Occipital lobe (tissue), 2 donors: ENCODE measurements around the gene PLOD1. TPM values are rescaled to one million over a fixed set of nuclear protein-coding genes. Genes with fewer than 3 reads are reported as not detected.
"Not testable (repeated sequence)": the region's sequence is repeated elsewhere in the genome, so short reads cannot be mapped to it uniquely, and the experiment has no call there.

Experiments
- DNase-seq: peaks from one replicate; lab custom pipeline; 2025; lab: John Stamatoyannopoulos, UW
- total RNA-seq: library from RNA; depleted of rRNA; stranded (reverse); fragments of >200 nt; gene quantifications from one replicate; pipeline ENCODE4 v1.2.3, GENCODE V29; 2014

Gene PLOD1
- total RNA-seq, 1 donor from 2014 or later, result 23.9 TPM

DNA sequence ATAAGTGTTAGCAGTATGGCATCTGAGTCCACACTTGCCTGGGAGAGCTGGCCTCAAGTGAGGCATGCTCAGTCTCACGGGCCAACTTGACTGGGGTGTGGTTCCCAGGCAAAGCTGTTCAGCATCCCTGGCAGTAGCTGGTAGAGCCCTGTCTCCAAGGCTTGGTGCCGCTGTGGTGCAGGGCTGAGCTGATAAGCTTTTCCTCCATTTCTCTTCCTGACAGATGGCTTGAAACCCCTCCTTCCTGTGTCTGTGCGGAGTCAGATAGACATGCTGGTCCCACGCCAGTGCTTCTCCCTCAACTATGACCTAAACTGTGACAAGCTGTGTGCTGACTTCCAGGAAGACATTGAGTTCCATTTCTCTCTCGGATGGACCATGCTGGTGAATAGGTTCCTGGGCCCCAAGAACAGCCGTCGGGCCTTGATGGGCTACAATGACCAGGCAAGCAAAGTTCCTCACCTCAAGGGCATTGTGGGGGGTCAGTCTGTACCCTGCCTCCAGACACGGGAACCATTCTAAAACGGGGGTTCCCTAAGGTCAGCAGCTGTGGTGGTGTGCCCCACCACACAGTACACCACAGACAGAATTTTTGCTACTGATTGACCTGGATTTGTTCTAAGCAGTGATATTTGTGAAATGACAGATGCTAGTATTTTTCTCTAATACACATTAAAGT lies 71.1 kb downstream of the PLOD1 start:
- DNase-seq, result no peak

DNA sequence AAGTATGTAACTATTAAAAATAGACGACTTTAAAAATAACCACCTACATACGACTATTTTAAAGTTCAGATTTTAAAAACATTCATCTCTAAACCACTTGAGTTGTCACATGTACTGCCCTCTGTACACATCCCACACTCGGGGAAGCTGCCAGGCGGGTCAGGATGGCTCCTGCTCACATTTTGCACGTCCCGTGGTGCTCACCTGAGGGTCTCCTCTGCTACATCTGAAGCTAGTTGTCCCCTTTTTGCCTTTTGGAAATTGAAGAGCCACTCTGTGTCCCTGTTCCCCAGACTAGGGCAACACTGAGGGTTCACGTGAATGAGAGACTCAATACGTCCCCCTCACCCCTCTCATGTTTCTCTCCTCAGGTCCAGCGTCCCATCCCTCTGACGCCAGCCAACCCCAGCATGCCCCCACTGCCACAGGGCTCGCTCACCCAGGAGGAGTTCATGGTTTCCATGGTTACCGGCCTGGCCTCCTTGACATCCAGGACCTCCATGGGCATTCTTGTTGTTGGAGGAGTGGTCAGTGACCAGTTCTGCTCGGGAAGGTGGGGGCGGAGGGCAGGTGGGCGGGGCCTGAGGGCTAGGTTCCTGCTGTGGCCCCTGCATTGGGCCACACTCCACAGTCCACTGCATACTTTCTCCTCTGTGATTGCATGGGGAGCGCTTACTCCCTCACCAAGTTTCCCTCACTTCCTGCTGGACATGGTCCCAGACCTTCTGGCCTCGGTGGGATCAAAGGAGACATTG lies 71.8 kb downstream of the PLOD1 start:
- DNase-seq, result no peak

DNA sequence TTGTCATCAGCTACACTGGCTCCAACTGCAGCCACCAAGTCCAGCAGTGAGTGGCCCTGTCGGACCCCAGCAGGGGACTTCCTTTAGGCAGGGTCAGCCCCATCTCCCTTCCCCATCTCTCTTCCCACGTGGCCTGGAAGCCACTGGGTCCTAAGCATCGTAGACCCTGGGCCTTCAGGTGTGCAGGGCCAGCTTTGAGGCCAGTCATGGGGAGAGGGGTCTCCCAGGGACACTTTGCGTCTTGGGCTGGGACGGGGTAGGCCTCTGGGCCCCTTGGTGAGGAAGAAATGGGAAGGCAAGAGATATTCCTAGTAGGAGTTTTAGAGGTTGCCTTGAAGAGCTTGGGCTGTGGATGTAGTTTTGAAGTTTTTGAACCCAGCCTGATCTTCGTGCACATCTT lies 72.7 kb downstream of the PLOD1 start:
- no peak for DNase-seq

DNA sequence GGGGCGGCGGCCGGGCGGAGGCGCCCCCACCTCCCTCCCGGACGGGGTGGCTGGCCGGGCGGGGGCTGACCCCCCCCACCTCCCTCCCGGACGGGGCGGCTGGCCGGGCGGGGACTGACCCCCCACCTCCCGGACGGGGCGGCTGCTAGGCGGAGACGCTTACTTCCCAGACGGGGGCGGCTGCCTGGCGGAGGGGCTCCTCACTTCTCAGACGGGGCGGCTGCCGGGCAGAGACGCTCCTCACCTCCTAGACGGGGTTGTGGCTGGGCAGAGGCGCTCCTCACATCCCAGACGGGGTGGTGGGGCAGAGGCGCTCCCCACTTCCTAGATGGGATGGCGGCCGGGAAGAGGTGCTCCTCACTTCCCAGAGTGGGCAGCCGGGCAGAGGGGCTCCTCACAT lies 73.8 kb downstream of the PLOD1 start:
- DNase-seq, result not testable (repeated sequence)

DNA sequence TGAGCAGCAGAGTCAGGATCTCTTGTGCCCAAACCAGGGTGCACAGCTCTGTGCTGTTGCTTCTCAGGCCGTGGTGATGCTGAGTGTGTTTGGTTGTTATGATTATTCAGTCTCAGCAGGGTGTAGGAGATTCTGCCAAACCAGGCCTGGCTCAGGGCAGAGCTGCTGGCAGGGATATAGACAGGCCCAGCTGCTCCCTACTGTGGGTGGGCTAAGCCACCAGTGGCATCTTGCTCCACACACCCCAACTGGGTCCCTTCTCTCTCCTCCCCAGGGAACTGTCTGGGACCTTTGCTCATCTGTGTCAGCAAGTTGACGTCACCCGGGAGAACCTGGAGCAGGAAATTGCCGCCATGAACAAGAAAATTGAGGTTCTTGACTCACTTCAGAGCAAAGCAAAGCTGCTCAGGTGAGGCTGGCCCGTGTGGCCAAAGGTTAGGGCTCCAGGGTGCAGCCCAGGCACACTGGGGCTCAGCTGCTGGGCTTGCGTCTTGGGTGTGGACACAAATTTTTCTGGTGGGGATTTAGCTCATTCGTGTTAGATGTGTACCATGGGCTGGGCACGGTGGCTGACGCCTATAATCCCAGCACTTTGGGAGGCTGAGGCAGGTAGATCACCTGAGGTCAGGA lies 74.9 kb downstream of the PLOD1 start:
- no peak for DNase-seq

DNA sequence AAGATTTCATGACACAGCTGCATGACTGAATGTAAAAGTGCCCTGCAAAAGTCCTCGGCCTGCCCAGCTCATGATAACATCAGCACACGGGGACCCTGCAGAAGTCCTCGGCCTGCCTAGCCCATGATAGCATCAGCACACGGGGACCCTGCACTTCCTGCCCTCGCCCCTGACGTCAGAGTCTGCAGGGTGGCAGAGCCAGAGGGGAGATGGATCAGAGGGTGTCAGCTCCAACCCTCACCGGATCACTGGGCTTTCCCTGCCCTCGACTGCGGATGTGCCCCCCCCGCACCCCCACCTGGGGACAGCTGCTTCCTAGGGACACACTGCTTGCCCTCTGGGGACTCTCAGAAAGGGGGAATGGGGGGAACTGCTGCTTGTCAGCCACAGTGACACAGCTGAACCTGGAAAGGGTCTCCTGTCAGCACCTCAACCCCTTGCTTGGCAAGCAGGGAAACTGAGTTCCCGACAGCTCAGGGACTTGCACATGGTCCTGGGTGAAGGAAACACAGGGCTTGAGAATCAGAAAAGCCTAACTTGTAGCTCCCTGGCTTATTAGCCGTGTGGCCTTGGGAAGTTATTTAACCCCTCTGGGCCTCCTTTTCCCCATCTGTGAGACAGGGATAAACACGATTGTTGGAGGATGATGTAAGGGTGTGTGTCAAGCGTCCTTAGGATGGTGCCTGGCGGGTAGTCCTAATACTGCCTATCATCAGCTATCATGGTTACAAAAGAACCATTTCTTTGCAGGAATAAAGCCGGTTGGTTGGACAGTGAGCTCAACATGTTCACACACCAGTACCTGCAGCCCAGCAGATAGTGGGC lies 76.4 kb downstream of the PLOD1 start:
- DNase-seq, result no peak

DNA sequence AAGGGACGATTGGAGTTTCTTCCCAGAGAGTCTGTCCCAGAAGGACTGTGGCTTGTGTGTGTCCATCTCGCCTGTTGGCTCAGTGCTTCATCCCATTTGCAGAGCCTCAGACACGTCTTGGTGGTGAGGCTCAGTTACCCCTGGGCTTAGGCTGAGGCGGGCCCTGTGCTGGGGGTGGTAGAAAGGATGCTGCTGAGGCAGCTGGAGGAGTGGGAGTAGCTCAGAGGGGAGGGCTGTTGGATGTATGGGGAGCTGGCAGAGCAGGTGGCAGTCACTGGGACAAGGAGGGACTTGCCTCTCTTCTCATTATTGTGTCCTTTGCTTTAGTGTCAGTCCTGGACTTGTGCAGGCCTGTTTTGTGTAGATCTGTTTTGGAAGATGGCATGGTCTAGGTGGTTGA lies 77.5 kb downstream of the PLOD1 start:
- no peak for DNase-seq

DNA sequence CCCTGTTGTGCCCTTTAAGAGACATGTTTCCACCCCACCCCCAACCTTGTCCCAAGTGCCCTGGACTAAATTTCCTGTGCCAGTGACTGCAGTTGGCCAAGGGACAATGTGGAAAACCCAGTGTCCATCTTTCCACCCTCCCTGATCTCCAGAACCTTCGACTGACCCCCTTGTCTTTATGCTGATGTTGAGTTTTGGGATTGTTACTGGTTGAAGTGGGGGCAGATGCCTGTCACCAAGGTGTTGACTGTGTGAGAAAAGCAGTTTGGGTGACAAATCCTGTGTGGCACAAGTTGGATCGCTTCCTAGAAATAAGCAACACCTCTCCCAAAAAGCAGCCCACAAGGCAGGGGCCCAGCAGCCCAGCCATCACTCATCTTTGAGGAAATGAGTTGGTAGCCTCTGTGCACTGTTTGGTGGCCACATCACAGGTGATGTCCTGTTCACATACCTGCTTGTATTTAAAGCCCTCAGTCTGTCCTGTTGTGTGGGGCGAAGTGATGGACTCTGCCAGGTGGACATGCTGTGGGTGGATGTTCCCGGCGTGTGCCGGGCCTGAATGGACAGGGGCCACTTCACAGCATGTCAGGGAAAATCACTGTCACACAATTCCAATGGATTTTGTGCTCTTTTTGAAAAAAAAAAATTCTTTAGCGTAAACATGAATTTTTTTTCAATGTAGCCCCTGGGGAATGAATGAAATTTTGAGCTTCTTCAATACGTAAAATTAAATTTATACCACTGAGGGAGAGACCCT lies 78.2 kb downstream of the PLOD1 start:
- no peak for DNase-seq

DNA sequence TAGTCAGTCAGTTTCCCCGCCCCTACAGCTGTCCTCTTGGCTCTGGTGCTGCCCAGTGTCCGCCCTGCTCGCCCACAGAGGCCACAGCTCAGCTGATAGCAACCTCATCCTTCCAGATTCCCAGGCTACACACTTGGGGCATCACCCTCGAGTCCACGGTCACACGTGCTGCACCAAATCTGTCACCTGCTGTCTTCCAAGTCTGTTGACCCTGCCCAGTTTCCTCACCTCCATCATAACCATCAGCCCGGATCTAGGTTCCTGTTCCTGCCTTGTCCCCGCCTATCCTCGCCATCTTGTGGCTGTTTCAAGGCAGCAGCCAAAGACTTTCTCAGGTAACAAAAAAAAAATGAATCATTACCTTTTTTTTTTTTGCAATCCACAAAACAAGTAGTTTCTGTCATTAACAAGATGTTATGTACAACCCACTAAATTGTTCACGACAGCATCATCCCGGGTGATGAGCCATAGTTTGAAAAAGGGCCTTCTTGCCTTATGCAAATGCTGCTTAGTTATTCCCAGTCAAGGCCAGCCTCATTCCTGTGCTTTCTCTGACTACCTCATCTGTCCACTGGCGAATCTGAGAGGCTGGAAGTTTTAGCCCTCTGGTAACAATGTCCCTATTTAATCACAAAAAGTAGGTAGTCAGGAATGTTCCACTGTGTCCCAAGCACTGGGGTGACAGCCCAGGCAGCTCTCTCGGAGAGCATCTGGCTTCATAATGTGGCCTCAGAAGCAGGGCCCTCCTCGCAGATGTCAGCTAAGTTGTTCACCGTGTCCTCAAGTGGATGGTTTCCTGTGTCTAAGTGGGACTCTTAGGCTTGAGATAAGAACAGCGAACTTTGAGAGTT lies 79.8 kb downstream of the PLOD1 start:
- no peak for DNase-seq

DNA sequence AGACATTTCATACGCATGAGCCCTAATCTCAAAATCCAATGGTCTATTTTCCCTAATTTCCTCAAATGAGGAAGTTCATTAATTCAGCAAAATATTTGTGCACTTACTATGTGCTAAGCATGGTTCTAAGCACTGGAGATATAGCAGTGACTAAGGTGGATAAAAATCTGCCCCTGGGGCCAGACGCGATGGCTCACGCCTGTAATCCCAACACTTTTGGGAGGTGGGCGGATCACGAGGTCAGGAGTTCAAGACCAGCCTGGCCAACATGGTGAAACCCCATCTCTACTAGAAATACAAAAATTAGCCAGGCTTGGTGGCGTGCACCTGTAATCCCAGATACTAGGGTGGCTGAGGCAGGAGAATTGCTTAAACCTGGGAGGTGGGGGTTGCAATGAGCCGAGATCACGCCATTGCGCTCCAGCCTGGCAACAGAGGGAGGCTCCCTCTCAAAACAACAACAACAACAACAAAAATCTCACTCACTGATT lies 80.5 kb downstream of the PLOD1 start:
- no peak for DNase-seq

DNA sequence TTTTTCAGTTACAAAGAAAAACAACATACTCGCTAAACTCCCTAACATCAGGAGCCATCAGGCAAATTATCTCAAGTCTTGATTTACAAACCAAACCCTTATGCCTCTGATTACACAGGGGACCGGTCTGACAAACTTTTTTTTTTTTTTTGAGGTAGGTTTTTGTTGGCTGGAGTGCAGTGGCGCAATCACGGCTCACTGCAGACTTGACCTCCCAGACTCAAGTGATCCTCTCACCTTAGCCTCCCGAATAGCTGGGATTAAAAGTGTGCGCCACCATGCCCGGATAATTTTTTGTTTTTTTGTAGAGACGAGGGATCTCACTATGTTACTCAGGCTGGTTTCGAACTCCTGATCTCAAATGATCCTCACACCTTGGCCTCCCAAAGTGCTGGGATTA lies 81.0 kb downstream of the PLOD1 start:
- DNase-seq, result no peak

DNA sequence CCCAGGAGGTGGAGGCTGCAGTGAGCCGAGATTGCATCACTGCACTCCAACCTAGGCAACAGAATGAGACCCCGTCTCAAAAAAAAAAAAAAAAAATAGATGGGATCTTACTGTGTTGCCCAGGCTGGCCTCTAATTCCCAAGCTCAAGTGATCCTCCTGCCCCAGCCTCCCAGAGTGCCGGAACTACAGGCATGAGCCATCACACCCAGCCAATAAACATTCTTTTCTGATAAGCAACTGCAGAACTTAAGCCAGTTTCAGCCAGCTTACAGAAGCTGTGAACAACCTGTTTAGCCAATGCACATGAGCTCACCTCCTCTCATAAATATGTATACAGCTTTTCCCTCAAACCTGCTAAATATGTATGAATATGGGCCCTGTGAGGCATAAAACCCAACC lies 81.7 kb downstream of the PLOD1 start:
- no peak for DNase-seq

DNA sequence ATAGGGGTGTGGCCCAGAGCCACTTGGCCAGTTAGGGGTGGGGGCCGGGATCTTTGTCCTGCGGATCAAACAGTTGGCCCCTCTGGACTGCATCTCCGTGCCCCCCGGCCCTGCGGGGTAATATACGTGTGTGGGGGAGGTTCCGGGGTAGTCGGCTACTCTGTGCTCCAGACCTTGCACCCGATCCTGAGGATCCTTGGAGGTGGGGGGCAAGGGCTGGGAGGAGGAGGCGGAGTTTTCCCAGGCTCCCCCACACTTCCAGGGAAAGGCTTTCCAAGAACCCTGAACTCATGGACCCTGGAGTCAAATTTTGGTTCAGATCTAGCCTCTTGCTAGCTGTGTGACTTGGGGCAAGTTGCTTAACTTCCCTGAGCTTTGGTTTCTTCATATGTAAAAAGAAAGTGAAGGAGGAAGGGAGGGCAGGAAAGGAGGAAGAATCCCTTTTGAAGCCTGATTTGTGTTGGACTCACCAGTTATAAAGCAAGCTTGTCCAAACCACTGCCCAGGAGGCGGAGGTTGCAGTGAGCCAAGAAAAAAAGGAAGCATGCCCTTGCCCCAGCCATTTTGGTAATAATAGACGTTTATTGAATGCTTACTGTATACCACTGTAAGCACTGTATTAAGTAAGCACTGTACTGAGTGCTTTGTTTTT lies 85.5 kb downstream of the PLOD1 start:
- DNase-seq, result no peak

DNA sequence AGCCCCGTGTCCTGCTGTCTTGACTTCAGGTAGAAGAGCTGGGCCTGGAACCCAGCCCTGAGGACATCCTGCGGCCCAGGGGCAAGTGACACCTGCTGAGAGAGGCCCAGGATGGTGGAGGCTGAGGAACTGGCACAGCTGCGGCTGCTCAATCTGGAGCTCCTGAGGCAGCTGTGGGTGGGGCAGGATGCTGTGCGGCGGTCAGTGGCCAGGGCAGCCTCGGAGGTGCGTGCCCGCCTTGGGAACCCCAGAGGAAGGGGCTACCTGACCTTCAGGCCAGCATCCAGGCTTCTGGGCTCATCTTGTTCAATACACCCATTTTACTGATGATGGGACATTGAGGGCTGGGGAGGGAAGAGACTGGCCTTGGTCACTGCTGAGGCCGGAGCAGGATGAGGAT lies 87.1 kb downstream of the PLOD1 start:
- no peak for DNase-seq

DNA sequence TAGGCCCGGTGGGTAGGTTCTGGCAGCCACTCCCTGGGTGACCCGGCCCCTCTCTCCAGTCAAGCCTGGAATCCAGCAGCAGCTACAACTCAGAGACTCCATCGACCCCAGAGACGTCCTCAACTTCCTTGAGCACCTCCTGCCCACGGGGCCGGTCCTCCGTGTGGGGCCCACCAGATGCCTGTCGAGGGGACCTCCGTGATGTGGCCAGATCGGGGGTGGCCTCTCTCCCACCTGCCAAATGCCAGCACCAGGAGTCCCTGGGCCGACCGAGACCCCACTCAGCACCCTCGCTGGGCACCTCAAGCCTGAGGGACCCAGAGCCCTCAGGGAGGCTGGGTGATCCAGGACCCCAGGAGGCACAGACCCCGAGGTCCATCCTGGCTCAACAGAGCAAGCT lies 87.5 kb downstream of the PLOD1 start:
- DNase-seq, result no peak
